HepG2 (cell line): ENCODE measurements around the gene CD46. TPM values are rescaled to one million over a fixed set of nuclear protein-coding genes. Genes with fewer than 3 reads are reported as not detected.

Experiments used
- AGO2 ChIP-seq: fragments of 200-400 bp; formaldehyde crosslinking; optimal IDR thresholded peaks from 2 replicates; pipeline ENCODE3; 2017; ENCODE audit warnings: mild to moderate bottlenecking, low read depth, low read length, moderate library complexity
- ATF3 ChIP-seq: sonication (generic); formaldehyde crosslinking; IDR thresholded peaks from 2 replicates; pipeline ENCODE4 v1.4.0; 2020; ENCODE audit warnings: missing genetic modification reagents
- BRCA1 ChIP-seq: sonication (generic); formaldehyde crosslinking; IDR thresholded peaks from 2 replicates; pipeline ENCODE4 v1.4.0; 2020; ENCODE audit warnings: missing genetic modification reagents
- CSRNP2 ChIP-seq: sonication (generic); formaldehyde crosslinking; conservative IDR thresholded peaks from 2 replicates; pipeline ENCODE4 v1.8.0; 2022; ENCODE audit warnings: low read depth, missing genetic modification reagents
- ELF1 ChIP-seq: sonication (generic); formaldehyde crosslinking; IDR thresholded peaks from 2 replicates; pipeline ENCODE4 v1.4.0; 2020; ENCODE audit warnings: missing genetic modification reagents
- HDAC6 ChIP-seq: fragments of 200-600 bp; sonication (generic); IDR thresholded peaks from 2 replicates; pipeline ENCODE4 v1.7.0; 2017; ENCODE audit warnings: mild to moderate bottlenecking, antibody characterized with exemption, low read length, low read depth
- IRF2 ChIP-seq: IDR thresholded peaks from 2 replicates; pipeline ENCODE4 v1.6.1; 2018; ENCODE audit warnings: missing genetic modification reagents, missing compliant biosample characterization
- ISL2 ChIP-seq: sonication (generic); formaldehyde crosslinking; IDR thresholded peaks from 2 replicates; pipeline ENCODE4 v1.5.0; 2020; ENCODE audit warnings: missing genetic modification reagents
- KAT7 ChIP-seq: IDR thresholded peaks from 2 replicates; pipeline ENCODE4 v1.6.1; 2018; ENCODE audit warnings: borderline replicate concordance, missing compliant biosample characterization
- MLLT10 ChIP-seq: sonication (generic); formaldehyde crosslinking; IDR thresholded peaks from 2 replicates; pipeline ENCODE4 v1.4.0; 2020; ENCODE audit warnings: missing genetic modification reagents
- MYNN ChIP-seq: sonication (generic); formaldehyde crosslinking; IDR thresholded peaks from 2 replicates; pipeline ENCODE4 v1.4.0; 2020; ENCODE audit warnings: mild to moderate bottlenecking, low read depth, missing genetic modification reagents
- NFATC3 ChIP-seq: sonication (generic); formaldehyde crosslinking; IDR thresholded peaks from 2 replicates; pipeline ENCODE4 v1.5.1; 2020; ENCODE audit warnings: mild to moderate bottlenecking, missing genetic modification reagents
- NR2C2 ChIP-seq: sonication (generic); formaldehyde crosslinking; IDR thresholded peaks from 2 replicates; pipeline ENCODE4 v1.4.0; 2020; ENCODE audit warnings: missing genetic modification reagents, mild to moderate bottlenecking, moderate library complexity, borderline replicate concordance
- NR2F1 ChIP-seq, 2 experiments: fragments of 450-650 bp in 1 of 2; formaldehyde crosslinking in 1 of 2; IDR thresholded peaks; 2 replicates each; pipeline versions ENCODE4 v1.5.0 to v1.6.1; 2016 to 2020; ENCODE audit warnings: mild to moderate bottlenecking in 1 of 2, missing compliant biosample characterization in 1 of 2, missing genetic modification reagents in 1 of 2, moderate library complexity in 1 of 2
- PBX2 ChIP-seq: IDR thresholded peaks from 2 replicates; pipeline ENCODE4 v1.6.1; 2016; ENCODE audit warnings: control low read depth
- RARA ChIP-seq: IDR thresholded peaks from 2 replicates; pipeline ENCODE4 v1.6.1; 2016; ENCODE audit warnings: missing genetic modification reagents, missing compliant biosample characterization
- RFX1 ChIP-seq: fragments of 450-650 bp; IDR thresholded peaks from 2 replicates; pipeline ENCODE4 v1.6.1; 2017
- RFXAP ChIP-seq: sonication (generic); formaldehyde crosslinking; IDR thresholded peaks from 2 replicates; pipeline ENCODE4 v1.4.0; 2020; ENCODE audit warnings: missing genetic modification reagents, borderline replicate concordance
- SAFB2 ChIP-seq: sonication (generic); formaldehyde crosslinking; IDR thresholded peaks from 2 replicates; pipeline ENCODE4 v1.5.1; 2020; ENCODE audit warnings: missing genetic modification reagents, low read depth, mild to moderate bottlenecking, borderline replicate concordance
- SMAD1 ChIP-seq: sonication (generic); formaldehyde crosslinking; IDR thresholded peaks from 2 replicates; pipeline ENCODE4 v1.4.0; 2020; ENCODE audit warnings: missing genetic modification reagents, low read depth, mild to moderate bottlenecking, borderline replicate concordance
- SPEN ChIP-seq: sonication (generic); formaldehyde crosslinking; IDR thresholded peaks from 2 replicates; pipeline ENCODE4 v1.5.1; 2020; ENCODE audit warnings: low read depth, mild to moderate bottlenecking, missing genetic modification reagents
- YEATS2 ChIP-seq: sonication (generic); formaldehyde crosslinking; IDR thresholded peaks from 2 replicates; pipeline ENCODE4 v1.4.0; 2020; ENCODE audit warnings: missing genetic modification reagents, borderline replicate concordance
- ZNF101 ChIP-seq: sonication (generic); formaldehyde crosslinking; IDR thresholded peaks from 2 replicates; pipeline ENCODE4 v1.4.0; 2020; ENCODE audit warnings: mild to moderate bottlenecking, low read depth, missing genetic modification reagents, borderline replicate concordance
- ZNF331 ChIP-seq: sonication (generic); formaldehyde crosslinking; IDR thresholded peaks from 2 replicates; pipeline ENCODE4 v1.4.0; 2020; ENCODE audit warnings: missing genetic modification reagents
- ZNF484 ChIP-seq: sonication (generic); formaldehyde crosslinking; IDR thresholded peaks from 2 replicates; pipeline ENCODE4 v1.5.1; 2020; ENCODE audit warnings: mild to moderate bottlenecking, low read depth, missing genetic modification reagents, borderline replicate concordance
- ZNF614 ChIP-seq: IDR thresholded peaks from 2 replicates; pipeline ENCODE4 v1.6.1; 2018; ENCODE audit warnings: missing biosample characterization, missing genetic modification reagents, inconsistent platforms, borderline replicate concordance
- ZNF674 ChIP-seq: sonication (generic); formaldehyde crosslinking; IDR thresholded peaks from 2 replicates; pipeline ENCODE4 v1.5.0; 2020; ENCODE audit warnings: low read depth, mild to moderate bottlenecking, missing genetic modification reagents
- ZNF740 ChIP-seq: sonication (generic); formaldehyde crosslinking; IDR thresholded peaks from 2 replicates; pipeline ENCODE4 v1.4.0; 2020; ENCODE audit warnings: missing genetic modification reagents
- ZNF788 ChIP-seq: sonication (generic); formaldehyde crosslinking; IDR thresholded peaks from 2 replicates; pipeline ENCODE4 v1.5.0; 2020; ENCODE audit warnings: mild to moderate bottlenecking, missing genetic modification reagents, borderline replicate concordance
- polyA plus RNA-seq, 8 experiments: library from polyadenylated mRNA; depleted of rRNA in 3 of 8; stranded (reverse) in 7 of 8; unstranded in 1 of 8; fragments of >200 nt; fragmentation: Illumina TruSeq in 4 of 8; extraction: Trizol in 4 of 8; gene quantifications; 2 replicates each; pipeline versions ENCODE4 v1.2.1 to v1.2.3, GENCODE V29; 2011 to 2016; ENCODE audit warnings: low read depth in 4 of 8, missing spikeins in 1 of 8, mixed read lengths in 1 of 8; ENCODE audit not compliant: insufficient read depth in 1 of 8
- total RNA-seq, 5 experiments: library from RNA; depleted of rRNA; stranded (reverse); fragments of >200 nt; fragmentation: Illumina TruSeq; extraction: Trizol; gene quantifications; 2 replicates each; pipeline ENCODE4 v1.2.3, GENCODE V29; 2016; ENCODE audit warnings: low read depth in 1 of 5

CD46 gene
- total and polyA plus RNA-seq, 2 of the 13 experiments (the other 11 are each of a cell fraction or from before 2014, with no cell fraction given) = 130 to 277 TPM

GRCh38 chr1:207751790-207752455 is at the start of gene CD46 (continued):
- TF ChIP-seq KAT7 = peak; percentile 34; the same call in 1 of the 2 replicates
- no peak for TF ChIP-seq ZNF484
- peak; percentile 57 for TF ChIP-seq RARA (CRISPR knock-in tag)
- TF ChIP-seq ZNF101 = no peak
- TF ChIP-seq CSRNP2 (CRISPR knock-in tag) = no peak
- TF ChIP-seq ZNF740 (CRISPR knock-in tag) = 0 out of 2 replicates have a peak, but pooled peaks have one; percentile 21
- peak; percentile 21 for TF ChIP-seq ZNF614
- no peak for TF ChIP-seq PBX2 (CRISPR knock-in tag)
- 0 out of 2 replicates have a peak, but pooled peaks have one; percentile 16 for TF ChIP-seq ISL2 (CRISPR knock-in tag)
- peak; percentile 93; the same call in 1 of the 2 replicates for TF ChIP-seq SMAD1 (CRISPR knock-in tag)
- TF ChIP-seq MLLT10 (CRISPR knock-in tag) = no peak
- peak; percentile 40 for TF ChIP-seq IRF2 (CRISPR knock-in tag)
- no peak for TF ChIP-seq NFATC3 (CRISPR knock-in tag)
- peak; percentile 88 for TF ChIP-seq AGO2
- TF ChIP-seq BRCA1 (CRISPR knock-in tag) = peak; percentile 64
- TF ChIP-seq ZNF674 (CRISPR knock-in tag) = no peak; the same call in 1 of the 2 replicates
- TF ChIP-seq ATF3 (CRISPR knock-in tag) = no peak
- peak; percentile 90; the same call in 1 of the 2 replicates for TF ChIP-seq RFXAP (CRISPR knock-in tag)
- peak; percentile 52; the same call in 1 of the 2 replicates for TF ChIP-seq ZNF788 (CRISPR knock-in tag)
- peak; percentile 86 for TF ChIP-seq ELF1 (CRISPR knock-in tag)
- TF ChIP-seq SAFB2 (CRISPR knock-in tag) = 0 out of 2 replicates have a peak, but pooled peaks have one; percentile 6
- TF ChIP-seq NR2F1 (CRISPR knock-in tag; IDR thresholded peaks at IDR 0.05) = peak; percentile 17 to 63; a peak in 2 of 4 replicates
- peak; percentile 77; the same call in 1 of the 2 replicates for TF ChIP-seq ZNF331 (CRISPR knock-in tag)
- no peak for TF ChIP-seq MYNN
- TF ChIP-seq RFX1 = no peak
- no peak for TF ChIP-seq HDAC6
- TF ChIP-seq NR2C2 = peak; percentile 84
- no peak; the same call in 1 of the 2 replicates for TF ChIP-seq YEATS2
- peak; percentile 70; the same call in 1 of the 2 replicates for TF ChIP-seq SPEN (CRISPR knock-in tag)
